Stomach (tissue), 9 donors: ENCODE data around the gene OPHN1. TPM values are rescaled to one million over a fixed set of nuclear protein-coding genes. Genes with fewer than 3 reads are reported as not detected.

ENCODE experiments used
- DNase-seq, 2 donors: peaks; one replicate each; pipeline versions ENCODE4 v3.0.0 to v3.0.0-alpha.2; 2013 to 2019
- H3K27ac ChIP-seq, 5 donors: fragments of 200-600 bp in 4 of 5; sonication (generic) in 4 of 5; one replicate each; pipeline ENCODE4 v1.5.1; 2013 to 2019; ENCODE audit warnings: mild to moderate bottlenecking in 1 of 5, moderate library complexity in 1 of 5
- H3K27me3 ChIP-seq, 3 donors: fragments of 200-600 bp; sonication (generic); one replicate each; pipeline ENCODE4 v1.5.1; 2017 to 2019; ENCODE audit warnings: mixed run types in 1 of 3
- H3K36me3 ChIP-seq, 4 donors: fragments of 200-600 bp; sonication (generic); 1 replicate in 3 of 4; 2 replicates in 1 of 4; pipeline ENCODE4 v1.5.1; 2016 to 2019
- H3K4me1 ChIP-seq, 4 donors: fragments of 200-600 bp; sonication (generic); one replicate each; pipeline ENCODE4 v1.5.1; 2016 to 2019
- H3K4me3 ChIP-seq, 4 donors: fragments of 200-600 bp; sonication (generic) in 3 of 4; one replicate each; pipeline ENCODE4 v1.5.1; 2016 to 2019; ENCODE audit warnings: mild to moderate bottlenecking in 1 of 4
- H3K9me3 ChIP-seq, 4 donors: fragments of 200-600 bp; sonication (generic); one replicate each; pipeline ENCODE4 v1.5.1; 2016 to 2019
- CTCF ChIP-seq, 7 experiments: fragments of 450-650 bp in 4 of 7; fragments of 200-600 bp in 3 of 7; sonication (generic) in 3 of 7; IDR thresholded peaks; one replicate each; pipeline ENCODE4 v1.5.1; 2016 to 2019; ENCODE audit warnings: antibody characterized with exemption in 7 of 7, control low read depth in 2 of 7, mild to moderate bottlenecking in 1 of 7
- EP300 ChIP-seq: sonication (generic); formaldehyde crosslinking; IDR thresholded peaks from one replicate; pipeline ENCODE4 v1.6.1; 2017; ENCODE audit warnings: antibody characterized with exemption
- POLR2A ChIP-seq, 4 donors: fragments of 450-650 bp; IDR thresholded peaks; one replicate each; pipeline ENCODE4 v1.6.1; 2016; ENCODE audit warnings: antibody characterized with exemption in 4 of 4, control low read depth in 2 of 4, mild to moderate bottlenecking in 1 of 4, moderate library complexity in 1 of 4
- POLR2AphosphoS5 ChIP-seq, 3 donors: sonication (generic); formaldehyde crosslinking; IDR thresholded peaks; one replicate each; pipeline ENCODE4 v1.6.1; 2016; ENCODE audit warnings: antibody characterized with exemption in 3 of 3
- WGBS, 5 donors: extraction: QIAGEN DNeasy Blood & Tissue Kit in 3 of 5; methylation state at CpG; one replicate each; pipeline versions ENCODE4 v1.1.5 to v1.1.7; 2013 to 2018; 5-methylcytosine and 5-hydroxymethylcytosine counted together
- intact Hi-C: fragments of 100-400 bp; cut with DNase I; formaldehyde crosslinking; loops from one replicate; pipeline ENCODE4 v1.15.1; 2023; ENCODE audit warnings: low total_unique reads
- polyA plus RNA-seq, 3 donors: library from polyadenylated mRNA; stranded (reverse); fragments of 200-250 nt; gene quantifications; one replicate each; pipeline ENCODE4 v1.2.3, GENCODE V29; 2013
- total RNA-seq, 5 donors: library from RNA; depleted of rRNA; stranded (reverse); fragments of >200 nt; gene quantifications; one replicate each; pipeline versions ENCODE4 v1.1.0 to v1.2.3, GENCODE V29; 2014 to 2016
- donor health status: healthy with polysubstance abuse.
- donor health status: Bipolar disorder and iron deficiency.
- donor health status: healthy.

Gene OPHN1
- total and polyA plus RNA-seq, 8 donors = 0.78 to 76.4 (median 5.0) TPM

GRCh38 chrX:68256990-68257389 lies 176.3 kb downstream of the OPHN1 start:
- no peaks in the 10 kb centered on the region for H3K27me3 ChIP-seq
- H3K4me3 ChIP-seq = no peak overlapping the region
- H3K4me1 ChIP-seq = no peaks in the 10 kb centered on the region
- H3K9me3 ChIP-seq = no peaks in the 10 kb centered on the region
- no peak overlapping the region for H3K27ac ChIP-seq
- no peak for DNase-seq
- intact Hi-C loops = no loop called here
- 77 to 100% (median 88%) methylated on average over 1 to 2 of the region's 2 CpGs for WGBS, 5 donors
- no peaks in the 10 kb centered on the region for H3K36me3 ChIP-seq
- TF ChIP-seq POLR2AphosphoS5 (IDR thresholded peaks at IDR 0.05) = no peak
- no peak for TF ChIP-seq EP300
- TF ChIP-seq CTCF (IDR thresholded peaks at IDR 0.05) = no peak
- TF ChIP-seq POLR2A (IDR thresholded peaks at IDR 0.05) = no peak

- no peaks in the 10 kb centered on the region for H3K36me3 ChIP-seq
- no peak overlapping the region for H3K4me3 ChIP-seq
- H3K4me1 ChIP-seq = no peaks in the 10 kb centered on the region
- no peaks in the 10 kb centered on the region for H3K9me3 ChIP-seq
- intact Hi-C loops = no loop called here
- WGBS, 5 donors = 60 to 71% (median 68%) methylated on average over 8 to 11 of the region's 11 CpGs
- no peak for DNase-seq
- no peak overlapping the region for H3K27ac ChIP-seq
- H3K27me3 ChIP-seq = no peaks in the 10 kb centered on the region
- no peak for TF ChIP-seq CTCF (IDR thresholded peaks at IDR 0.05)
- TF ChIP-seq POLR2A (IDR thresholded peaks at IDR 0.05) = no peak
- no peak for TF ChIP-seq EP300
- TF ChIP-seq POLR2AphosphoS5 (IDR thresholded peaks at IDR 0.05) = no peak
These were observed 178.3 kb downstream of the OPHN1 start for GRCh38 chrX:68254738-68255645.

- intact Hi-C loops = no loop called here
- TF ChIP-seq CTCF (IDR thresholded peaks at IDR 0.05) (no peak), POLR2A (IDR thresholded peaks at IDR 0.05) (no peak), POLR2AphosphoS5 (IDR thresholded peaks at IDR 0.05) (no peak), EP300 (no peak)
- DNase-seq = no peak
- H3K27me3 ChIP-seq = no peaks in the 10 kb centered on the region
- WGBS, 5 donors = 13 to 27% (median 23%) methylated on average over 2 of the region's 2 CpGs
- no peaks in the 10 kb centered on the region for H3K36me3 ChIP-seq
- H3K4me3 ChIP-seq = no peak overlapping the region
- H3K9me3 ChIP-seq = no peaks in the 10 kb centered on the region
- H3K27ac ChIP-seq = no peak overlapping the region
- H3K4me1 ChIP-seq = no peaks in the 10 kb centered on the region
These were observed 180.6 kb downstream of the OPHN1 start for GRCh38 chrX:68252664-68253063.

GRCh38 chrX:68249903-68250302 lies 183.4 kb downstream of the OPHN1 start:
- Histone ChIP-seq H3K9me3 (no peaks in the 10 kb centered on the region), H3K4me1 (no peaks in the 10 kb centered on the region), H3K27ac (no peak overlapping the region), H3K27me3 (no peaks in the 10 kb centered on the region), H3K4me3 (no peak overlapping the region), H3K36me3 (no peaks in the 10 kb centered on the region)
- WGBS, 5 donors = 64 to 87% (median 70%) methylated on average over 2 of the region's 2 CpGs
- intact Hi-C loops = no loop called here
- no peak for DNase-seq
- no peak for TF ChIP-seq EP300
- no peak for TF ChIP-seq POLR2AphosphoS5 (IDR thresholded peaks at IDR 0.05)
- no peak for TF ChIP-seq CTCF (IDR thresholded peaks at IDR 0.05)
- no peak for TF ChIP-seq POLR2A (IDR thresholded peaks at IDR 0.05)
